Left hindlimb (tissue), 1 donor: ENCODE results near the gene FAM149A.

Source experiments
- DNase-seq: peaks from one replicate; pipeline ENCODE4 v3.0.0-alpha.2; 2018

FAM149A gene

DNA sequence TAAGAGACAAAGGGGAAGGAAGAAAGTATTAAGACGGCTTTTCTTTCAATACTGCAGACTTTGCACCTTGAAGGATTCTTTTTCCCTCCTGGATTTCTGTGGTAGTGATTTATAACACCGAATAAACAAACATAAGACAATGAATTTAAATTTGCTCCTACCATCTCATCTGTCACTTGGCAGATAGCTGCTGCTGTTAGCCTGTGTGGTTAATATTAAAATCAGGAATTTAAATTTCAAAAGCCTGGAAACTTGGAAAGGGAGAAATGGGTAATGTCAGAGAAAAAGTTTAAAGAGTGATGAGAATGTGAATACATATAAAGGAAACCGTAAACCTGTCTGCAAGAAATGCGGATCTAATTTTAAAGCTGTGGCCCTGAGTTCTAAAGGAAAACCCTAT is 3.4 kb downstream of the FAM149A start:
- no peak for DNase-seq

DNA sequence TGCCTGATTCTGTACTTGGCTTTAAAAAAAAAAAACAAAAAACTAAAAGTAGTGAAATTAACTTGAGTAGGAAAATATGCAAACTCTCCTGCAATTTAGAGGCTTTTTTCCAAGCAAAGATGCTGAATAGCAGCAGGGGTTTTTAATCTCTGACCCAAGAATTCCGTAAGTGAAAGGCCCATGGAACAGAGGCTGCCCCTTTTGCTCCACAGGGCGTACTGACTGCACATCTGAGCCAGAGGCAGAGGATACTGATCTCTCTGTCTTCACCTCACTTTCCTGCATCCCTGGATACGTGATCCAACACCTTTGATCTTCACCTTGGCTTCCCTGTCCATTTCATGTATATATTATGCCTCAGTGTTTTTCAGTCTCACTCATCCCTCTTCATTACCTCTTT is 3.9 kb downstream of the FAM149A start:
- no peak for DNase-seq

DNA sequence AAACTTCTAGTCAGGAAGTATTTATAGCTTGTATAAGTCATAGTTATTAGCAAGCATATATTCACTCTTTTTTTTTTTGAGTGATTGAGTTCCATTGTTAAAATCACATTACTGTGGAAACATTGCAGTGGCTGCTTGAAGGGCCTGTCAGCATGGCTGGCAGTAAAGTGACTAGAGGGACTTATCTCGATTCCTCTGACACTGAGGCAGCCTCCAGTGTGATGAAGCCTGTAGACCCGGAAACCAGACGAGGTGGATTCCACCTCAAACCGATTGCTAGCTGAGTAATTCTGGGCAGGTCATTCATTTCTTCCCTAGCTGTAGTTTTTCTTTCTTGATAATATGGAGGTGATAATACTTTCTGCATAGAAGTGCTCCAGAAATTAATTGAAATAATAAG is 4.7 kb downstream of the FAM149A start:
- DNase-seq = no peak

DNA sequence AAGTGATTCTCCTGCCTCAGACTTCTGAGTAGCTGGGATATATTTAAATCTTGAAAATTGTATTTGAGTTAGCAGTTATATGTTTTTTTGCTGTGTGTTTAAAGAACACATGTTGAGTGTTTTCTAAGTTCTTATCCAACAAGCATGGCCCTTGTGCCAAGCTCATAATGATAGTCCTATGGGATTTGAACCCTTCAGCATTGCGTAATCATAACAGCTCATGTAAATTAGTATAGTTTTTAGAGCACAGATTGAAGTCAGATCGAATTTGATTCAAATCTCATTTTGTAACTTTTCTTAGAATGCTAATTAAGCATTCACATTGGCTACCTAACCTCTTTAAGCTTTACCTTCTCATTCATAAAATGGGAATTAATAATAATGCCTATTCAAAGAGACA is 12.2 kb downstream of the FAM149A start:
- DNase-seq = no peak

DNA sequence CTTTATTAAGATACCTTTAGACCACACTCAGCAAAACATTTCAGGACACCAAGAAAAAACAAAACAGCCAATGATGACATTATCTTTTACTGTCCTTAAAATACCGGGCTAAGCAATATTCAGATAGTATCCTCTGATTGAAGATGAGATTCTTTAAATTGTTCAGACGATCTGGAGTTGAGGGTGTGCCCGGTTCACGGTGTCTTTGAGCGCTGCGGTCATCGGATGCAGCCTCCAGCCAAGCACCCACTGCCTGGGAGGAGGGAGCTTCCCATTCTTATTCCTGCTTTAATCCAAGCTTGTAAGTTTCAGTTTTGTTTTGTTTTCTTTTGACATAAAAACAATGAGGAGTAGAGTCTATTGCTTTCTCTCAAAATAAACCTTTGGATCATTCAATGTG is 14.1 kb downstream of the FAM149A start:
- DNase-seq = no peak

DNA sequence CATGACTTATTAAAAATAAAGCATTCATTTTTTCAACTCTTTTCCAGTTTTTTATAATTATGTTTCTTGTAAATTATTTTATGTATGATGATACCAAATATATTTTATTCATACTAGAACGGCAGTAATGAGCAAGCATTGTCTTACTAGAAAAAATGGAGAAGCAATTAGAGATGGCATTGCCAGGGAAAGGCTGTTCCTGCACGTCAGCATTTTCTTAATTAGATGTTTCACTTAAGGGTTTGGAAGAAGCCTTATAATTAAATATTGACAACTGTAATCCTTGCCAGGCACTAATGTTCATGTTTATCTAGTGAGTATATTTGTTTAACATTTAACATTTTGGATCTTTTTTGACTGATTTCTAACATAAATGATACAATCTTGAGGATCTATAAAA is 16.6 kb downstream of the FAM149A start:
- DNase-seq = no peak

DNA sequence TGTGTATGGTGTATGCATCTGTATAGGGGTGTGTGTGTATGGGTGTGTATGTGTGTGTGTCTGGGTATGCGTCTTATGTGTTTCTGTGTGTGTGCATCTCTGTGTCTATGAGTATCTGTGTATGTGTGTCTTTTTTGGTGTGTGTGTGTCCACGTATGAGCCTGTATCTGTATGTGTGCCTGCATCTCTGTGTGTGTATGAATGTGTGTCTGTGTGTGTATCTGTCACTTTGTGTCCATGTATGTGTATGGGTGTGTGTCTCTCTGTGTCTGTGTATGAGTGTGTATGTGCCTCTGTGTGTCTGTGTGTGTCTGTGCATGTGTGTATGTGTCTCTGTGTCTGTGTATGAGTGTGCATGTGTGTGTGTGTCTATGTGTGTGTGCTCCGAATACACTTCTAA is 24.3 kb downstream of the FAM149A start:
- DNase-seq = no peak

DNA sequence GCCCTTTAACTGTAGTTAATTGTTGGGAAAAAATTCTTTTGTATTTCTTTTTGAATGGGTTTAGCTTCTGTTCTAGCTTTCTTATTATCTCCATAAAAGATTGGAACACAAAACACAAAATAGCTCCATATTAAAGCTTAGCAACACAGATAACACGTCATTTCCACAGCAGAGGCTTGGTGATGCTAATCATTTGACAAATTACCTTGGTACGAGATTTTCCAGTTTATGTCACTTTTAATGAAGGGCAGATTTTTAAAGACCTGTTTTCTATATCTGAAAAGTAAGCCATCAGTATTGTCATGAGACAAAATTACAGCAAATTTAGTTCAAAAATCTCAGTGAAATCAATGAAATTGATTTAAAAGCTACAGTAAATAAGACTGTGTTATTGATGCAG is 27.4 kb downstream of the FAM149A start:
- DNase-seq = no peak

DNA sequence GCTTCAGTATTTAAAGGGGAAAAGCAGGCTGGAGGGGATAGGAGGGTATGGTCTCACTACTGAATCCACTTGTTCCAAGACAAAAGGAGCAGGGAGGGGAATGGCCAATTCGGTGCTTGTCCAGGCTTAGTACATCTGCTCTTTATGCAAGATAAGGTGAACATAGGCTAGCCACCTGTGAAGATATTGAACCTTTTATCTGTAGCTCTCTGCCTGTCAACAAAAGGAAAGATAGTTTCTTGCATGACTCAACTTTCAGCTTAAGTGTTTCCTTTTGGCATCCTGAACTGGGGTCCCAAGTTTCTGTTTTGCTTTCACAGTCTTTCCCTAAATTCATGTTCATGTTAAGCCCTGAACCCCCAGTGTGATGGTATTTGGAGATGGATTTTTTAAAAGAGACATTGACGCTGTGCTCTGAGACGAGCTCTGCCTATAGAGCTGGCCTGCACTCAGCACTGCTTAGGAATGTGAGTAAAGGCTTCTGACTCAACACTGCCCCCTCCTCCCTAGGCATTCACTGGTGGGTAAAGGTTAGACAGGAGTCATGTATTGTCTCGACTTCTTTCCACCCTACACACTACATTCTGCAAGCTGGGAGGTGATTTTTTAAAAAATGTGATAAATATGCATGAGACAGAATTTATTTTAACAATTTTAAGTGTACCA is 28.2 kb downstream of the FAM149A start:
- no peak for DNase-seq

DNA sequence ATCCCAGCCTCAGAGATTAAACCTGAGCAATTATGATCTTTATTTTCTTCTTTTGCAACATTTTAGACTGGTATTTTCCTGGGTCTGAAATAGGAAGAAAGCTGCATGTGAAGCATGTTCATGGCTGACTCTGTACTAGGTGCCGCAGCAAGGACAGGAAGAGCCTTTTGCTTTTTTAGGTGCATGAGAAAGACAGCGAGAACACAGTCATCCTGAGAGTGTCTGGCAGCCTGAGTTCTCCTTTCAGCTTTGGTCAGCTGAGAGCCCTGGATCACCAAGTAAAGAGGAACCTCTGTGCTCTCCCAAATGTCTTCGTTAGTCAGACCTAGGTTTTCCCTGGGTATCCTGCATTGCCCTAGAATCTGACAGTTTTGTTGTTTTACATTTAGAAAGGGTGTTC is 29.8 kb downstream of the FAM149A start:
- DNase-seq = no peak

DNA sequence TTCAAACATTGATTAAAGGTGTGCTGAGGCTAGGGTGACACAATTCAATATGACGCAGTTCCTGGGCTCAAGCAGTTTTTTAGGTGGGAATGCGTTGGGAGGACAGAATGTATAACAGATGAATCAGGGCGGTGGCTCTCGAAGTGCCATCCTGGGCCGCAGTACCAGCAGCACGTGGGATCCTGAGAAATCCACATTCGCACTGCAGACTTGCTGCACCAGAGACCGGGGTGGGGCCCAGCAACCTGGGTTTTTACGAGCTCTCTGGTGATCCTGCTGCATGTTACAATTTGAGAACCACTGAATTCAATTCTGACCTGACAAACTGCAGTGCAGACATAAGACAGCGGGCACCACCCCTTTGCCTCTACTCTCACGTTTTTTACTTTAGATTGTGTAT is 30.4 kb downstream of the FAM149A start:
- DNase-seq = no peak

DNA sequence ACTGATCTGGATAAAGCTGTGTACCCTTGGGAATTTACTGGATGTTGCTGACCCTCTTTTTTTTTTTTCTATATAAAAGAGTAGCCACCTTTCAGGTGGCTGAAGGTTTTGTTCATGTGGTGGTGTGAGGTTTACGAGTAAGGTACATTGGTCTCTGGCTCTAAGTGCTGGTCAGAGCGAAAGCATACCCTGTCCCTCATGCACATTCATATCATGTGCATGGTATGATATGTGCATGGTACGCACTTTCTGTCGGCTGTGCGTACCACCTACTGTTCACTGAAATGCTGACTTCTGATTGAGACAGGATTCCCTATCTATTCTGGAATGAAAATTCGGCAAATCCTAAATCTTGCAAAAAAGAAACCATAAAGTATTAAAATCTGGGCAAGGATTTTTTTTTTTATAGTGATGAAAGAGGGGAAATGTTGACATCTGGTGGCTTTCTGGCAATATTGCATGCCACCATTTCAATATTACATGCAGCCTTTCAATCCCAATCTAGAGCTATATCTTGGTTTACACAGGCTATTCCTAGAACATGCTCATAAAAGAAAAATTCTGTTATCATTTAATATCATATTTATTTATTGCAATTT is 32.8 kb downstream of the FAM149A start:
- DNase-seq = no peak

DNA sequence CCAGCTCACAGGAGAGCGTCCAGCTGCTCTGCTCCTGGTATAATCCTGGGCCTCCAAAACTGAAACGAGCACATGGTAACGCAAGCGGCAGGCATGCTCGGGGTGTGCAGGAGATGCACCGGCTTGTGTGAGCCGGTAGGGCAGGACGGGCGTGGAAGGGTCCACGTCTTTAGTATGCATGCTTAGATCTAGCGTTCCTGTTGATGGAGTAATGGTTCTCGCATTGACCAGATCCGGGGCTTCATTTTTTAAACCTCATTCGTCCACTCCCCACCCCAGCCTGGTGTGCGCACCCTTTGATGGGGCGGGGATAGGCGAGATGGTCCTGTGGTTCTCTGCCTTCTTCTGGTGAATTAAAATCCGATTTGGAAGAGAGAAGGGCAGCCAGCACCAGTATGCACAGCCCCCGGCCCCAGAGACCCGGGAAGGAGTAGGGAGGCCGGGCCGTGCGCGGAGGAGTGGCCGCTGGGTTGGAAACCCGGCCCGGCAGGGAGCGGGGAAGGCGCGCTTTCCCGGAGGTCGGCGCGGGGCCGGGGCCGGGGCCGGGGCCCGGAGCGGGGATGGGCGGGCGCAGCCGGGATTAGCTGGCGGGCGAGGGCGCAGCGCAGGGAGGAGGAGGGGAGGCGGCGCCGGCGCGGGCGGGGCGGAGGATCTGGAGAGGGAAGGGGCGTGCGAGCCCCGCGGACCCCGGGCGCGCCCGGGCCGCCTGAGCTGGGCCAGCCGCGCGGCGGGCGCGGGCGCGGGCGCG is 39.9 kb downstream of the FAM149A start:
- peak; percentile 87 for DNase-seq

DNA sequence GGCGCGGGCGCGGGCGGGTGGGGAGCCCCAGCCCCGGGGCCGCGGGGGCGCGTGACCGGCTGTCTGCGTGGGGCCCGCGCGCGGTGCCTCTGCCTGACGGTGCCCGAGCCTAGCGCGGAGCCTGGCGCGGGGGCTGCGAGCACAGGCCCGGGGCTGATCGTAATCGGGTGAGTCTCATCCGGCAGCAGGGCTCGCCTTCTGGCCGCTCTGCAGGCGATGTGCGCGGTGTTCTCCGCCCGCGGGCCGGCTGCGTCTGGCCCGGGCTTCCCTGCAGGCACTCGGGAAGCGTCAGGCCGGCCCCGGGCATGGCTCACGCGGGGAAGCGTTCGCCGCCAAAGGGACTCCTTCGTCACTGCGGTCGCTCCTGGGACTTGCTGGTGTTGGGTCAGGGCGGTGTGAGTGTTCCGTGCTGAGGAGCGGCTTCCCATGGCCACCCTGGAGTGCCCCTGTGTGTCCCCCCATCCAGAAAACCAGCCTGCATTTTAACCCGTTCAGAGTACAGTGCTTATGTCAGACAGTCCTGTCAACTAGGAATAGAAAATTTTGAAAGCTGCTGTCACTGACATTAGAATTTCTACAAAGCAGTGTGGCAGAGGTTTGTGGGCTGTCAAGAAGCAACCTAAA is 40.6 kb downstream of the FAM149A start:
- DNase-seq = peak; percentile 82

DNA sequence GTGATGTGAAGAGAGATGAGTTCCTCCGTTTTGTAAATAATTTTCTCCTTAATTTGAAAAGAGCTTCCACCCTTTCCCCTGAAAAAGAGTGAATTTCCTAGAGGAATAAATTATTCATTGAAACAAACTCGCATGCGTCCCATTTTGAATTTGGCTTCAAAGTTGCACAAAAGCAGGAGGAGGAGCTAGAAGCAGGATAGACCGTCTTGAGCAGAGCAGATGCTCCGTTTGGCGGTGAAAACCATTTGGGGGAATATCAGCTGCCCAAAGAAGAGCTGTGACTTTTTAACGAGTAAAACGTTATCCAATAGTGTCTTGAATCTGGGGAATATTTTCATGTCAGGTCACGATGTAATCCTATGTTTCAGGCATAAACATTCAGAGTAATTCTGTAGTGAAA is 42.0 kb downstream of the FAM149A start:
- DNase-seq = no peak

DNA sequence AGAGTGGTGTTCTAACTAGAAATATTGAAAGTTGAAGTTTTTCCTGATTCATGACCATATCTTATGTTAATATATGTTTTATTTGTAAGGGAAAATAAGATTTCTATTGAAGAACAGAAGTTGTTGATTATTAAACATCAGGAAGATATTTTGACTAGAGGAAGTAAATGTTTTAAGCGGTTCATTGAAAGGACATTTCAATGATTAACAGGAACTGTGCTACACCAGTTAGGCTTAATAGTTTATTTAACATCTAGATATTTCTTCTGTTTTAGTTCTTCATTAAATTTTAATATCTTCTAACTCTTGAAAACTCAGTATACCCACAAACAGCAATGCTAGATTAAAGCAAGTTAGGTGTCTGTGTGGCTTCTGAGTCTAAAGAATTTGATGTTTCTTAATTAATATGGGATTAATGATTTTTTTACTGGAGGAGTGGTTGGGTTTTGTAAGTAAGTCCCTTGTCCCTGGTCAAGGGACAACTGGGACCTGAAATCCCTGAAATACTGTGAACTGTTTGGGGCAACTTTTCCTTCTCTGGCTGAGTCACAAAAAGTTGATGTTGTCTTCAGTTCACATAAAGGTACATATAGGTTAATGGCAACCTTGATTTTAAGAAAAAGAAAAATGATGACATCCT is 44.0 kb downstream of the FAM149A start:
- no peak for DNase-seq

DNA sequence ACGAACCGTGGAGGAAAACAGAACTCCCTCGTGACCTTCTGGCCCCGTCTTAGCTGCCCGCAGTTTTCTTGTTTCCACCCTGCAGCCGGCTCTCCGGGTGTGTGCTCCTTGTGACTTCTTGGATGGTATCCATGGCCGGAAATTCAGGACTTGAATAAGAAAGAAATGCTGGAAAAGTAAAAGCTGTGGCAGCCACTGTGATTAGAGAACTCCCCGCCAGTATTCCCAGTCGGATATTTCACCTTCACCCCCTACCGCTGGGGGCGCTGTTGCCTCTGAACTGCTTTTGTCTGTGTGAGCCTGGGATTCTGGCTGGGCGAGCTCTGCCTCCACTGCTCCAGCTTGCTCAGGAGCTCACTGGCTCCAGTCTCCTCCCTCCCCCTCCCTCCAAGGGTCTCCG is 45.4 kb downstream of the FAM149A start:
- no peak for DNase-seq

DNA sequence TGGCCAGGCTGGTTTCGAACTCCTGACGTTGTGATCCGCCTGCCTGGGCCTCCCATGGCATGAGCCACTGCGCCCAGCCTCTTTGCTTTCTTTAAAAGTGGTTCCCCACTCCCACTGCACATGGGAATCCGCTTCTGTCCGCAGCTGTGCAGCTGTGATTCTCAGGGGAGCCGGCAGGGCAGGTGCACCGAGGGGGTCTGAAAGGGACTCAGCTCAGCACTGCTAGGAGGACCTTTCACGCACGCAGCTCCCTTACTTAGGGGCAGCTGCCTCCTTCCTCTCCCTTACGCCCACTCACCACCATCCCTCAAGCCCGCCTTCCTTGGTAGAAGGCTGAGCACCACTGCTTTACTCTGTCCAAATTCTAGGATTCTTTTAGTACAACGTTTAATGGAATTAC is 46.4 kb downstream of the FAM149A start:
- DNase-seq = no peak

DNA sequence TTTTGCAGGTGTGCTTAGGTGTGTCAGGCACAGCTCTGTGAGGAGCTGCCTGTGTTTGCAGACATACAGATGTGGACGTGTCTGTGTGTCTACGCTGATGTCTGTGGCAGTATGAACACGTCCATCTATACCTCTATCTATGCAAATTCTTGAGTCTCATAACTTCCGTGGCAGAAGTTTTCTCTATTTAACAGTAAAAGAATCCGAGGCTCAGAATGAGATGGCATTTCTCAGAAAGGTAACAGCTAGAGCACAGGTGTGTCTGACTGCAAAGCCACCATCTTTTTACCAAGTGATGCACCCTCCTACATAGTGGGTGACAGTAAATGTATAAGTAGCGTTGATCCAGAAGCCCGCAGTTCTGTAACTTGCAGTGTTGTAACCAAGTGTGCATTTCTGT is 47.0 kb downstream of the FAM149A start:
- no peak for DNase-seq

DNA sequence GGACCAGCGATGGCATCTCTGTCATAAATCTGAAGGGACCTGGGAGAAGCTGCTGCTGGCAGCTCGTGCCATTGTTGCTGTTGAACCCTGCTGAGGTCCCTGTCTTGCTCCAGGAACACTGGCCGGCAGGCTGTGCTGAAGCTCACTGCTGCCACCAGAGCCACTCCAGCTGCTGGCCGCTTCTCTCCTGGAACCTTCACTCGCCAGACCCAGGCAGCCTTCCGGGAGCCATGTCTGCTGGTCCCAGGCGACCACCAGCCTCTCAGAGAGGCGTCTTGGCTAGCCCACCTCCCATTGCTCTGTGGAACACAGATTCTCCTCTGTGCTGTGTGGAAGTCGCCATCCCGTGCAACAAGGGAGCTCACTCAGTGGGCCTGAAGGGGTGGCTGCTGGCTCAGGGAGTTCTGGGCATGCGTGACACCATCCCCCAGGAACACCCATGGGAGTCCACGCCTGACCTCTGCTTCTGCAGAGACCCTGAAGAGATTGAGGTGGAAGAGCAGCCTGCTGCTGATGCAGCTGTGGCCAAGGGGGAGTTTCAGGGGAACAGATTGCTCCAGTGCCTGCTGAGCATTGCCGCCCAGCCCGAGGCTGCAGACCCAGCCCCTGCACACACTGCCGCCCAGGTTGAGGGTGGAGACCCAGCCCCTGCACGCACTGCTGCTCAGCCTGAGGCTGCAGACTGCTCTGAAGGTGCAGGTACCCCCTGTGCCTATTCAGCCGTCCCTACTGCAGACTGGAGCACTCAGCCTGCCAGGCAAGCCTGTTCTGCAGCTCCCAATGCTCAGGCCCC is 53.7 kb downstream of the FAM149A start:
- no peak for DNase-seq

DNA sequence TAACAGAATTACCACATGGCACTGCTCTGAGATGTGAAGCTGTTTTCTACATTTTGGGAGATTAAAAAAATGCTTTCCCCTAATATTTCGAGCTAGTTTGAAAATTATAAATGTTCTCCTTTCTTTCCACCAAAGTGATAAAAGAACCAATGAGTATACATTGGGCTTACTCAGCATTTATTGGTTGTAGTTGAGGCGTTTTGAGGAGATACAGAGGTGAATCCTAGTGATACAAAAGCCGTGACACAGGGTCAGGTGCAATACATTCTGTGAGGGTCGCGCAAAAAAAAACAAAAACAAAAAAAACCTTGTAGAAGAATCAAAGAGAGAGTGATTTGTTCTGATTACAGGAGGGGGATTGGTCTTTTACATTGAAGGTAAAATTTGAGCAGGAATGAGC is 54.5 kb downstream of the FAM149A start:
- DNase-seq = no peak

DNA sequence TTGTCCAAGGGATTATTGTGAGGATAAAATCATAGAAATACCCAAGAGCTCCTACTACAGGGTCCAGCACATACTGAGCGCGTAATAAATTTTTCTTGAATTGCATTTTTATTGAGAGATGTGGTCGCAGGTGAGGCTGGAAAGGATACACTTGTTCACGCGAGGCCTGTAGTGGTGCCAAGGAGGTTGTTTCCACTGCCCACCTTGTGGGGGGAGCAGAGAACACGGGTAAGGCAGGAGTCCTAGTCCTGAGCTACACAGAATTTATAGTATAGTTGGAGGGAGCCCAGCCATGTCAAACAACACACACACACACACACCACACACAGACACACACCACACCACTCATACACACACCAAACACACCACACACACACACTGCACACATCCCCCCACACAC is 55.1 kb downstream of the FAM149A start:
- DNase-seq = no peak

DNA sequence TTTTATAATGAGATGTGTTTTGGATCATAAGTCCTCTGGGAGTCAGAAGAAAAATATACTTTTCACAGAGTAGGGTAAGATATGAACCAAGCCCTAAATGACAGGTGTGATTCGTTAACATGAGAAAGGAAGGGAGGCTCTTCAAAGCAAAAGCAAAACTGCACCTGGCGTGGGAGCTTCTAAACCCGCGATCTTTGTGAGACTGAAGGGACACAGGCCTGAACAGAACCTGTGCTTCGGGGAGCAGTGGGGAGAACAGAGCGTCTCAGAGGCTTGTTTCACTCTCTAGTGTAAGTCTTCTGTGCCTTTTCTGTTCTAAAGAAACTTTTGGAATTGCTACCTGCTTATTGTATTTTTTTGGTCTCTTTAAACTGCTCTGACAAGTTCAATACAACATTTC is 56.6 kb downstream of the FAM149A start:
- no peak for DNase-seq
